GM19397 (cell line): ENCODE results near the gene CCDC85C.

Experiments used
- ATAC-seq: cut with Tn5 transposase; IDR thresholded peaks from one replicate; pipeline ENCODE4 v1.9.1; 2021; ENCODE audit warnings: mild to moderate bottlenecking, moderate library complexity; ENCODE audit not compliant: unreplicated experiment

CCDC85C gene

DNA sequence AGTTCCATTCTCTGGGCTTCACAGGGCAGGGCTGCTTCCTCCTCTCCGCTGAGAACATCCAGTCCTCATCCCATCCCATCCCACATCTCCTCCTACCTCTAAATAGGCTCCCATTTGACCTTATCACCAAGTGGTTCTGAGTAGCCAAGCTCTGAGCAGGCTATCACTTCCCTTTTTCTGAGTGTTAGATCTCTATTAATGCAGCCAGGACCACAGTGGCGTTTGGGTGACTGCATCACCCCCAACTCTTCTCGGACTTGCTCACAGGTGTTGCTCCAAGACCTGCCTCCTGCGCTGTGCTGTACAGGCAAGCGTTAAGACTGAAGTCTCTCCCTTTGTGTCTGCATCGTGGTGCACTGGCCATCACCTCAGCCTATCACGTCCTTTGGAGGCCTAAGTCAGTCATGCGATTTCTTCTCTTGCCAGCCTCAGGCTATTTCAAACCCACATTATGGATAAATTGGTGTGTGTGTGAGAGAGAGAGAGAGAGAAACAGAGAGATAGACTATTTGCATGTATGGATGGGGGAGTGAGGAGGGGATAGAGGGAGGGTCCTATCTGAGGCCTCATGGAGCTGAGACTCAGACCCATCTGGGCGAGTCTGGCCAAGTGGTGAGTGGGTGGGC lies 28.5 kb upstream of the CCDC85C start:
- no peak for ATAC-seq

DNA sequence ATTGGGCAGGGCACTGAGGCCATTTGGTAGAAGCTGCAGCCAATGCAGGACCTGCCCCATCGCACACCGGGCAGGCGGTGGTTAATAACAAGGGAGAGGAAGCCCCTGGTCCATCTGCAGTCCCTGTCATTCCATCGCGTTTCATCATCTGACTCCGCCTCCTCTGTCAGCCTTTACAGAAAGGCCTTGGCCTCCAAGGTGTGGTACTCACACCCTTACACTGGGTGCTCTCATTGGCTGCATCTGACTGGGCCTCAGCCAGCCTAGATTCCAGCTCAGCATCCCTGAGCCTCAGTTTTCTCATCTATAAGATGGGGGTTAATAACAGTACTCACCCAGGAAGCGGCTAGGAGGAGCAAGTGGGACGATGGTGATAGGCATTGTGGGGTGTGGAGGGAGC lies 26.2 kb upstream of the CCDC85C start:
- no peak for ATAC-seq

DNA sequence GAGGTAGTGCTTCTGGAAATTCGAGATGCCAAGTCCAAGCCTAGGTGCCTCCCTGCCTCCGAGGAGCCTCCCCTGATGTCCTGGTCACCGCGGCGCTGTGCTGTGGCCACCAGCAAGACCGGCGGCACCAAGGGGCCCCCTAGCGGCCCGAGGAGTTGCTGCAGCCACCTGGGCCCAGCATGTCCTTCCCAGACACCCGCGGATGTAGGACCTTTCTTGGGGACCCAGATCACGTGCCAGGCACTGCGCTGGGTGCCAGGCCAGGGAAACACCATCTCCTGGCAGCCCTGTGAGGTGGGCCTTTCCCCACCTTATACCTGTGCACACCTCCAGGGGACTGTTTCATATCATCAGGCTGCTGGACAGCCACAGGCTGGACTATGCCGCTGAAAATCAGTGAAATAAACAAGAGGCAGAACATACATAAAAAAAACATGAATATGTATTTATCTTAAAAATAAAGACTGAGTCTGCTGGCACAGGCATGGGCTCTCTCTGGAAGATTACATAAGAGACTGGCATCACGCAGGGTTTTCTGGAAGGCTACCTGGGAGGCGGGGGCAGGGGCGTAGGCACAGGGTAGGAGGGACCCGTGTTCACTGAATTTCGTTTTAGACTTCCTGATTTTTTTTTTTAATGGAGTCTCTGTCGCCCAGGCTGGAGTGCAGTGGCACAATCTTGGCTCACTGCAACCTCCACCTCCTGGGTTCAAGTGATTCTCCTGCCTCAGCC lies 25.0 kb upstream of the CCDC85C start:
- peak; percentile 70 for ATAC-seq

DNA sequence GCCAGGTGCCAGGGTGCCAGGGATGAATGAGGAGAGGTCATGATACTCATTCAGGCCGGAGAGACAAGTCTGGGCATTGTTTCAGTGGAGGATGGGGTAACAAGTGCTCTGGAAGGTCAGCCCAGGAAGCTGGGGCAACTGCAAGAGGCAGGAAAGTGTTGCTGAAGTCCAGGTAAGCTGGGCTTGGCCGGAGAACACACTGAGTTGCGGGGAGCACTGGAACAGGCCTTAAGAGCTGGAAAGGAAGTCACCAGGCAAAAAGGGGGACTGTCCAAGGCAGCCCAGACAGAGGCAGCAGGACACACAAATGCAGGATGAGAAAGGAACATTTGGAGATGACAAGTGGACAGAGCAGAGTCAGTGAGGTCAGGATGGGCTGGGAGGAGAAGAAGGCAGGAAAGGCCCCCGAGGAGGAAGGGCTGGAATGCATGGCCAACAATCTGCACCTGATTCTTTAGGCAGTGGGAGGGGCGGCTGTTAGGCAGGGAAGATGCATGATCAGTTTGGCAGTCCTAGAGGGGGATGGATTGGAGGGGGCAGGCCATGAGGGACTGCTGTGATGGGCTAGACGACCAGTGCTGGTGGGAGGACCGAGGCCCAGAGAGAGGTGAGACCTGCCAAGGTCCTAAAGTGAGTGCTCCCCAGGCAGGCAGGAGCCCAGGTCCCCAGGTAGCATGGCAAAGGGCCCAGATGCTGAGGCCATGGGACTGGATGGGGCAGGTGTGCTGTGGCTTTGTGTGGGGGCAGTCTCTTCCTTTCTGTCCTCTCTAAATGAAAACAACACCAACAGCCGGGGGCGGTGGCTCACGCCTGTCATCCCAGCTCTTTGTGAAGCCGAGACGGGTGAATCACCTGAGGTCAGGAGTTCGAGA lies 23.7 kb upstream of the CCDC85C start:
- no peak for ATAC-seq

DNA sequence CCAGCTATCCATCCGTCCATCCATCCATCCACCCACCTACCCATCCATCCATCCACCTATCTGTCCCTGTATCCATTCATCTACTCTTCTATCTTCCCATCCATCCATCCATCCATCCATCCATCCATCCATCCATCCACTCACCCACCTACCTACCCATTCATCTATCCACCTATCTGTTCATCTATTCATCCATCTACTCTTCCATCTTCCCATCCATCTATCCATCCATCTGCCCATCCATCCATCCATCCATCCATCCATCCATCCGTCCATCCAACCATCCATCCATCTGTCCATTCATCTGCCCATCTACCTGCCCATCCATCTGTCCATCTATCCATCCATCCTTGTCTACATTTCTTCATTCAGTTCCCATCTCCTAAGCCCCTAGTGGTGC lies 23.1 kb upstream of the CCDC85C start:
- no peak for ATAC-seq

DNA sequence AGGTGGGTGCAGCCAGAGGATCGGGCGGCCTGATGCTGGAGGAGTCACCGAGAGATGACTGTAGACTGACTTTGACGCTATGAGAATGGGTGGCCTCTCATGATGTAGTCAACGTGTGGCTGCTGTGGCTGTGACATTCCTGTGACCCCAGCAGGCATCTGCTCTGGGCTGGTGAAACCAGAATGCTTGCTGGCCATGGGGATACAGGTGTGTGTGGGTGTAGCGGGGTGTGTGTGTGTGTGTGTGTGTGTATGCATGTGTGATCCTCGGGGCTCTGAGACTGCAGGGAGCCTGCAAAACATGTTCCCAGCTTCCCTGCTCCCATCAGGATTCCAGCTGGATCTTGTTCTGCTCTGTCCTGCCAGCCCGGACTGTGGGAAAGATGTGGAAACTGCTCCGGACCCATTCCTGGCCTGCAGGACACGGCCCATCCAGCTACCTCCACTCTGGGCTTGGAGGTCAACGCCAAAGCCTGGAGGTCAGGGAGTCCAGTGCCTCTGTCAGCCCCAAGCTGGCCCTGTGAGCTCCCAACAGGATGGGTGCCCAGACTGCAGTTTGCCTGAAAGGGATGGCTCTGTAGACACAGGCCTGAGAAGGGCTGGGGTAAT lies 22.1 kb upstream of the CCDC85C start:
- ATAC-seq = no peak

DNA sequence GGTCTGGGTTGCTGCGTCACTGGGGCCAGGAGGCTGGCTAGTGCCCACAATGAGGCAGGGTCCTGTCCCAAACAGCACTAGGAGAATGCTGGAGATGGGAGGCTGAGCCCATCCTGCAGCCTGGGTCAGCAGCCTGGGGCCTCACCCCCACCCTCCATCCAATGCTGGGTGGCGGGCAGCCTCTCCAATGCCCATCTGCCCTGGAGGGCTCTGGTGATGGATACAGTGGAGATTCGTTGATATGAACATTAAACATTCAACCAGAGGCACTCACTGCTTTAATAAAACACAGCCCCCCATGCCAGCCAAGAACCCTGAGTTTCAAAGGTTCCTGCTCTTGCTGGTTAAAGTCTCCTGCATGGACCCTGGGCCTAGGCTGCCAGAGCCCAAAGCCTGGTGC lies 21.5 kb upstream of the CCDC85C start:
- no peak for ATAC-seq

DNA sequence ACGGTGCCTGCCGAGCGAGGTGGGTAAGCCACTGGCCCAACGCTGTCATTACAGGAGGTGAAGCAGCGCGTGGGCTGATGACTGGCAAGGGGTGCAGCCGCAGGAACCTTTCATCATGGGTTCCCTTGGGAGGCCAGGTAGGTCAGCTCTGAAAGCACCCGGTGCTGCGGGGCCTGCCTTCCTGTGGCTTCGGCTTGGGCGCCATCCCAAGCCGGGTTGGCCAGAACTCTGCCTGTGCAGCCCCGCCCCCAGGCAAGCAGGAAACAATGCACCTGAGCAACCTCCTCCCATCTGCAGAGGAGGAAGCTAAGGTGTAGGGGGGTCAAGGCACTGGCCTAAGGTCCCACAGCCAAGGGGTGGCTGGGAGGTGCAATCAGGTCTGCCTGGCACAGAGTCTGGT lies 21.0 kb upstream of the CCDC85C start:
- ATAC-seq = no peak

DNA sequence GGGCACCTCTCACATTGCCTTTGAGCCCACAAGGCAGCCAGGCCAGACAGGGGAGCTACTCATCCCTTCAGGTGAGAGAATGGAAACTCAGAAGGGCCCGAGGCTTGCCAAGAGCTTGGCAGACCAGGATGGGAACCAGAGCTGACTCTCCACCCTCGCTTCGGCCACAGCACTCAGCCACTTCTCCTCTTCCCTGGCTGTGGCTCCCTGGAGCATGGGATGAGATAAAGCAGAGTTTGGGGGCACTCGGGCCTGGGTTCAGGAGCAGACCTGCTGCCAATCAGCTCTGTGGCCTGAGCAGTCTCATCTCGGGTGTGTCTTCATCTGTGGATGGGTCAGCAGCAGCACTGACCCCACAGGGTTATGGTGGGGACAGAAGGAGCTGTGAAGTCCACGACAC lies 20.0 kb upstream of the CCDC85C start:
- no peak for ATAC-seq

DNA sequence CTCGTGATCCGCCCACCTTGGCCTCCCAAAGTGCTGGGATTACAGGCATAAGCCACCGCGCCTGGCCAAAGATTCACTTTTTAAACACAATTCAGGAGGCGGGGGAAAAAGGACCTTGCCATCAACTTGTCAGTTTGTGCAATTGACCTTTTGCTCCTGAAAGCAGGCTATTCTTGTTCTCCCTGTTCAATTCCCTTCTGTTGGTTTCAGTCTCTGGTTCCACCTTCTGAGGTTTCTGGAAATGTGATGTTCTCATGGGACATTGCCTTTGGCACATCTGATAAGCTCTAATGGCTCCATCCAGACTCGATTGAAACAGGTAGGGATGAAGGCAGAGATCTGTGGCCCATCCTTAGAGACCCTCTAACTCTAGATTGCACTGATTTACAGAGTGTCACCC lies 17.9 kb upstream of the CCDC85C start:
- ATAC-seq = no peak

DNA sequence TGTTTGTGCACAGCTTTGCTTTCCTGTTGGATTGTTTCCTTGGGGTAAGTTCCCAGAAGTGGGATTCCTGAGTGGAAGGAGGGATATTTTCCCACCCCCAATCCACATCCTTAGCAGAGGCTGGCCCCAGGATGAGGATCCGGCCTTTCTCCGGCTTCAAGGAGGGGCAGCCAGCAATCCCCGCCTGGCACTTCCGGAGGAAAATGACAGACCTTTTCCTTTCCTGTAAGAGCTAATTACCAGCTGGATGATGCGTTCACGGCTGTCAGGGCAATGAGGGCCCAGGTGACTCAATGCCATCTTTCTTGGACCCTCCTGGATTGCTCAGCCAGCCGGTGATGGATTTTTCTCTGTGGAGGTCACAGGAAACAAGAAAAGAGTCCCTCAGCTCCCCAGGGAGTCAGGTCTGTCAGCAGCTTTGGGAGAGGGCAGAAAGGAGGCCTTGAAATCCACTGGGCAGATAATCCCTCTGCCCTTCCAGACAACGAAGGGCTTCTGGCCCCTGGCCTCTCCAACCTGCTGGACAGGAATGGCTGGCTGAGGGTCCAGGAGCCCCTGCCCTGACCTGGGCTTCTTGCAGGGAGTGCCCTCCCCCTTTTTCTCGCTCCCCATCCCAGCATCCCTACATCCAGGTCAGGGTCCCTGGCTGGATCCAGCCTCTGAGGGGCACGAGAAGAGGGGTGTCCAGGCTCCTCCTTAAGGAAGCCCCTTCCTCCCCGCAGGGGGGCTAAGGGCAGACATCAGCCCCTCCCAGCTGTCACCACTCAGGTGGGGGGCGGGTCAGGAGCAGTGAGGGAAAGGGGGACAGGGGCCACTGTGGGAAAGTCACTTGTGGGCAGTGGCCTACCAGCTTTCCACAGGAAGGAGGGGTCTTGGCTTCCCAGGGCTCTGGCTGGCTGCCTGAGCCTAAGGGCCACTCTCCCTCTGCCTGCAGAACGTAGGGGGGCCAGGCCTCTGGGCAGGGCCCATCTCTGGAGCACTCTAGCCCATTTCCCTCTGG lies 16.1 kb upstream of the CCDC85C start:
- ATAC-seq = no peak

DNA sequence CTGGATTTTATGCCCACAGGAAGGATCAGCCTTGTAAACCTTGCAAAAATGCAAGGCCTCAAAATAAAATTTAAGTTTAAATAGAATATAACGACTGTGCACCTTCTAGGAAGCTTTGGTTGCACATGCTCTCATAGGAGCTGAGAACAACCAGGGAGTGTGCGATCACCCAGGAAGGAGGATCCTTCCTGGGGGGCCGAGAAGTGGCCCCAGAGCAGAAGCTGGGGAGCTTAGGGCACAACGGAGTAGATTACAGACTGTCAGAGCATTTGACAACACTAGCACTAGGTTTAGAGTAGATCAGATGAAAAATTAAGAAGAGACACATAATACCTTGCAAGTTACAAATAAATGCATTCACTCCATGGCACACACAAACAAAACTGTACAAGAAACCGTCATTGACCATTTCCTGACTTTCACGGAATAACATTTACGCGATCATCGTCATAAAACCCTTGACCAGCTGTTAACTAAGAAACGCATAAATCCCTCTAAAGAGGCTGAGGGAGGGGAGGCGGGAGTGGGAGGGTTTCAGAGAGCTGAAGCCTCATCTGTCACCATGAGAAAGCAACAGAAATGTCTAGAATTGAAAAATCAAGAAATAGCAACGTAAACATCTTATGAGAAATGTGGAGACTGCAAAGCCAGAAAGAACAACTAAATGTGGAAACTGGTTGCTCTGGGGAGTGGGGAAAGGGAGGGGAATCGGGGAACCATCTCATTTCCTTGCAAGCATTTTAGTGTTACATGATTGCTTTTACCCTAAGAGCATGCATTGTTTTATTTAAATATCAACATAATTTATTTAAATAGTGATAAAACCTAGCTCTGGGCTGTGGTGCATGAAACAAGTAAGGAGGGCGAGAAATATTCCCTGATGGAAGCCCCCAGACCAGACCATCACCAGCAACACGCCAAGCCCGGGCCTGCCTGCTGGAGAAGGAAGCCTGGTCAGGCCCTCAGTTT lies 13.1 kb upstream of the CCDC85C start:
- ATAC-seq = no peak

DNA sequence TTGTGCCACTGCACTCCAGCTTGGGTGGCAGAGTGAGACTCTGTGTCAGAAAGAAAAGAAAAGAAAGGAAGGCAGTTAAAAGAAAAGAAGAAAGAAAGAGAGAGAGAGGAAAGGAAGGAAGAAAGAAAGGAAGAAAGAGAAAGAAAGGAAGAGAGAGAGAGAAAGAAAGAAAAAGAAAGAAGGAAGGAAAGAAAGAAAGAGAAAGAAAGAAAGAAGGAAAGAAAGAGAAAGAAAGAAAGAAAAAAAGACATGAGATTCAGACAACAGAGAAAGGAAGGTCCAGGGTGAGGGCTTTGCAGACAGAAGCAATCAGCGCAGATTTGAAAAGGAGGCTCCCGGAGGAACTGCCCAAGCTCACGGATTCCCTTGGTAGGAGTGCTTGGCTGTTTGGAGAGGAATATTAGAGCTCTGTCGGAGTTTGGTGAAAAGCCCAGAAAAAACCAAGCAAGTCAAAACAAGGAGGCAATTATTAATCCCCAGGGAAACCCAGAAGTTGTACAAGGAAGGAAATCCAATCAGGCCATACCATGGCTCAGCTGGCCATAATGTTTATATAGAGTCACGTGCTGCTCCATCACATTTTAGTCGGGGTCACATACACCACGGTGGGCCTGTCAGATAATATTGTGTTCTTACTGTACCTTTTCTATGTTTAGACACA lies 11.6 kb upstream of the CCDC85C start:
- ATAC-seq = no peak

DNA sequence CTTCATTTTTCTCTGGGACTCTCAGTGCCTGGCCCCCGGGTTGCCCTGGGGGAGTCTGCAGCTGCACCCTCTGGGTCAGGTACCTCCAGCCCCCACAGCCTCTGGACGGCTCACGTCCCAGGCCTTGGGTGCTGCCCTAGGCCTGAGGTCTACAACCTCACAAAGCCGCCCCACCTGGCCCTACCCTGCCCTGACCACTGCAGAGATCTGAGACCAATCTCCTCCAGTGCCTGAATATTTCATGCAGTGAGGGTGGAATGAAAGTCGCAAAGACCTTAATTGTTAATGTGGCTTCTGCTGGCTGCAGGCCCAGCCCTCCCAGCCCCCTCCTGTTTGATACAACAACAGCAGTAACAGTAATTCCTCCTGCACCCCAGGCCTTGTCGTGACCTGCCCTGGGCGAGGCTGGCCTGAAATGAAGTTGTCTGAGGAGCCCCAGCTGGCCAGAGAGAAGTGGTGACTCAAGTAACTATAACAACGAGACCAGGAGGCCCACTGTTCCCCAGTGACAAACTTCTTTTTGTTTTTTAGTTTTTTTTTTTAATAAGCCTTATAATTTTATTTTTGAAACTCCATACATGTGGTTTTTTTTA lies 8.8 kb upstream of the CCDC85C start:
- no peak for ATAC-seq

DNA sequence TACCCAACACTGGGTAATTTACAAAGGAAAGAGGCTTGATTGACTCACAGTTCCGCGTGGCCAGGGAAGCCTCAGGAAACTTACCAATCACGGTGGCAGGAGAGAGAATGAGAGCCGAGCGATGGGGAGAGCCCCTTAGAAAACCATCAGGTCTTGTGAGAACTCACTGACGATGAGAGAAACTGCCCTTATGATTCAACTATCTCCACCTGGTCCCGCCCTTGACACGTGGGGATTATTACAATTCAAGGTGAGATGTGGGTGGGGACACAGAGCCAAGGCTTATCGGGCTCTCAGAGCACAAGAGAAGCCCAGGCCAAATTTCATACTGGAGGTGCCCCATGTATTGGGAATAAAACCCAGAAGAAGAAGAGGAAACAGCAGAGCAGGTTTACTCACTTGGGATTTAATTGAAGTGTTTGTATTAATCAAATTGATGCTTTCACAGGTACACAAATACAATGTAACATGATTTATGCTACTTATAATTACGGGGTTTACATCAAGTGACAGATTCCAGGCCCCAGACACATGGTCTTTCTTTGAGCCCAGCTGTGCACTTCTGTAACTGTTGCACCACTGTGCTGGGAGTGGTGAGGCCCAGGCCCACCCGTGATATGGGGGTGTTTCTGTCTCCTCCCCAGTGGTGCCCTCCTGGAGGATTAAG lies 8.2 kb upstream of the CCDC85C start:
- no peak for ATAC-seq

DNA sequence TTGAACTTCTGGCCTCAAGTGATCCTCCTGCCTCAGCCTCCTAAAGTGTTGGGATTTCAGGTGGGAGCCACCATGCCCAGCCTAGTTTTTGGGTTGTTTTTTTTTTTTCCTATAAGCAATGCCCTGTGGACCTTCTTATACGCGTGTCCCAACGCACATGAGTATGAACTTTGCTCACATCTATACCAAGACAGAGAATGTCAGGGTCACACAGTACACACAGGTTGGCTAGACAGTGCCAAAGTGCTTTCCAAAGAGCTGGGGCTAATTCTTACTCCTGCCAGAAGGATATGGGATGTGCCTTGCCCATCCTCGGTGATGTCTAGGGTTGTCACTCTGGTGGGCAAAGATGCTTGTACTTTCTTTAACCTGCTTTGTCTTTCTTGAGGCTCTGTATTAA lies 7.6 kb upstream of the CCDC85C start:
- ATAC-seq = no peak

DNA sequence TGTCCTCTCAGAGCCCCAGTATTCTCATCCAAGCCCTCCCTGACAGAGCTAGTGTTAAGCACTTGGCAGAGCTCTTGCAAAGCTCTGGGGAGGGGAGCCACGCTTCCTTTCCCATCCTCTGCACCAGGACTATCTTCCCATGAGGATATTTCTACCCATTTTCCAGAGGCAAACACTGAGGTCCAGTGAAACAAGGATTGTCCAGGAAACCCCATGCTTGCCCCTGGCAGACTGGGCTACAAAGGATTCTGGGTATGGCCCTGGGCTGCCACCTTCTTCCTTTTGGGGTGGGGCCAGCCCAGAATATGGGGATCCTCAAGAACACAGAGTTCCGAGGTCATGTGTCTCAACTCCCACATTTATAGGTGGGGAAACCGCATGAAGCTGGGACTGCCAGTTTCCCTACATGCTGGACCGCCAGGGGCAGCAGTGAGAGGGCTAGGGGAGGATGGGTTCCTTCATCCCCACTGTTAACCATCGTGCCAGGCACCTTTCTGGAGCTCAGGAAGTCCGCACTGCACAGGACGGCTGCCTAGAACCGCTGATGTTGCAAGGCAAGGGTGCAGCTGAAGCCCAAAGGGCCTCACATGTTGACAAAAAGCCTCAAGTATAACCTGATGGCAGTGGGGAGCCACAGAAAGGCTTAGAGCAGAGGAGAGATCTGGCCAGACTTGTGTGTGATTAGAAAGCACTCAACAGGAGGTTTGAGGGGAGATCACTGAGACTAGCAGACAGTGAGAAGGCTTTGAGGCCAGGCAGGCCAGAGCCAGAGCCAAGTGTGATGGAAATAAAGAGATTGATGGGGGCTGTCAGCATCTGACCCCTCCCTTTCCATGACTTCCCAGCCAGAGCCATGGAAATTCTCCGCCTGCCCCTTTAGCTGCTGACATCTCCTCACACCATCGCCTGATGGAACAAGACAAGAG lies 5.5 kb upstream of the CCDC85C start:
- ATAC-seq = no peak
